Measurements from ENCODE around the gene NOTCH1. TPM values are rescaled to one million over a fixed set of nuclear protein-coding genes. Genes with fewer than 3 reads are reported as not detected.

NOTCH1 gene
- polyA plus RNA-seq, 1 donor from 2014 or later: 0.15 TPM

DNA sequence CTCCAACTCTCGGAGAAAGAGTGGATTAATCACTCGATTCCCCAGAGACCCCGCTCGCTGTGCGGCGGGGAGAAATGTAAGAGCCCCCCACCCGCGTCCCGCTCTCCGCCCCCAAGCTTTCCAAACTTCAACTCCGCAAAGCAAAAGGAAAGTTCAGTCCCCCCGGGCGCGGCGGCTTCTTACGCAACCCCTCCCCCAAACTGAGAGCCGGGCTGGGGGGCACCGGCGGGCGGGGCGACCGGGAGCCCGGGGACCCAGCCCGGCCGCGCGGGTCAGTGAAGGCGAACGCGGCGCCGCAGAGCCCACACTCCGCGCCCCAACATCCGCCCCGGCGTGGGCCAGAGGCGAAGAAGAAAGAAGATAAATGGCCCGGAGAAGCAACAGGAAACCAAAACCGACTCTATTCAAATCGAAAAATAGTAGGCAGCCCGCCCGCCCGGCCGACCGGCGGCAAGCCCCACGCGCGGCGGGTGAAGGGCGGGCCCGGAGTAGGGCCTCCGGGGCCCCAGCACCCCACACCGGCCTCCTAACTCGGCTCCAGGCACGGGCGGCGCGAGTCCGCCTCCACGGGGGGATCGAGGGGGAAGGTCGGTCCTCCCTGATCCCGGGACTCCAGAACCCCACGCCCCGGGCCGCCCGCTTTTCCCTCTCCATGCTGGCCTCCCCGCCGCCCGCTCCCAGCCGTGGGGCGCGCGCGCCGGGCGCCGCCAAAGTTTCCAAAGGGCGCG is 720 bp downstream of the NOTCH1 start:
- TF ChIP-seq TAF1 (IDR thresholded peaks at IDR 0.05; ENCODE audit: low read depth): no peak
- no peak for TF ChIP-seq MXI1 (conservative IDR thresholded peaks at IDR 0.05; ENCODE audit: poor library complexity, severe bottlenecking)
- TF ChIP-seq EZH2 (IDR thresholded peaks at IDR 0.05; ENCODE audit: borderline replicate concordance, insufficient read depth, low read length, poor library complexity, severe bottlenecking): no peak
- TF ChIP-seq POLR2AphosphoS5 (IDR thresholded peaks at IDR 0.05): no peak
- no peak for TF ChIP-seq EP300 (conservative IDR thresholded peaks at IDR 0.05; ENCODE audit: poor library complexity, severe bottlenecking)
- TF ChIP-seq SMC3 (conservative IDR thresholded peaks at IDR 0.05; ENCODE audit: poor library complexity): no peak
- TF ChIP-seq, protein P1, sequence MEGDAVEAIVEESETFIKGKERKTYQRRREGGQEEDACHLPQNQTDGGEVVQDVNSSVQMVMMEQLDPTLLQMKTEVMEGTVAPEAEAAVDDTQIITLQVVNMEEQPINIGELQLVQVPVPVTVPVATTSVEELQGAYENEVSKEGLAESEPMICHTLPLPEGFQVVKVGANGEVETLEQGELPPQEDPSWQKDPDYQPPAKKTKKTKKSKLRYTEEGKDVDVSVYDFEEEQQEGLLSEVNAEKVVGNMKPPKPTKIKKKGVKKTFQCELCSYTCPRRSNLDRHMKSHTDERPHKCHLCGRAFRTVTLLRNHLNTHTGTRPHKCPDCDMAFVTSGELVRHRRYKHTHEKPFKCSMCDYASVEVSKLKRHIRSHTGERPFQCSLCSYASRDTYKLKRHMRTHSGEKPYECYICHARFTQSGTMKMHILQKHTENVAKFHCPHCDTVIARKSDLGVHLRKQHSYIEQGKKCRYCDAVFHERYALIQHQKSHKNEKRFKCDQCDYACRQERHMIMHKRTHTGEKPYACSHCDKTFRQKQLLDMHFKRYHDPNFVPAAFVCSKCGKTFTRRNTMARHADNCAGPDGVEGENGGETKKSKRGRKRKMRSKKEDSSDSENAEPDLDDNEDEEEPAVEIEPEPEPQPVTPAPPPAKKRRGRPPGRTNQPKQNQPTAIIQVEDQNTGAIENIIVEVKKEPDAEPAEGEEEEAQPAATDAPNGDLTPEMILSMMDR (IDR thresholded peaks at IDR 0.05; ENCODE audit: poor library complexity, severe bottlenecking): no peak
- Histone ChIP-seq H3K27ac (ENCODE audit: low read length) (no peak overlapping the region), H2AFZ (ENCODE audit: low read depth, low read length) (no peak overlapping the region), H4K20me1 (ENCODE audit: insufficient read depth) (no peaks in the 10 kb centered on the region), H3K9me2 (ENCODE audit: insufficient read depth, low read length) (no peaks in the 10 kb centered on the region), H3K79me2 (replicated peaks; ENCODE audit: insufficient read depth, low read length) (peaks cover 48% of the 10 kb centered on the region), H3K4me2 (ENCODE audit: low read length) (peak overlapping the region; percentile 76), H3K9ac (ENCODE audit: low read length) (peak overlapping the region; percentile 41), H3K9me3 (ENCODE audit: low read length) (no peaks in the 10 kb centered on the region), H3K4me3 (ENCODE audit: low read length) (peak overlapping the region; percentile 64), H3F3A (ENCODE audit: insufficient read depth, low read length, poor library complexity, severe bottlenecking) (no peaks in the 10 kb centered on the region), H3K27me3 (ENCODE audit: insufficient read depth, low read depth, low read length) (peaks cover 27% of the 10 kb centered on the region), H3K36me3 (ENCODE audit: insufficient read depth, low read length) (no peaks in the 10 kb centered on the region)

DNA sequence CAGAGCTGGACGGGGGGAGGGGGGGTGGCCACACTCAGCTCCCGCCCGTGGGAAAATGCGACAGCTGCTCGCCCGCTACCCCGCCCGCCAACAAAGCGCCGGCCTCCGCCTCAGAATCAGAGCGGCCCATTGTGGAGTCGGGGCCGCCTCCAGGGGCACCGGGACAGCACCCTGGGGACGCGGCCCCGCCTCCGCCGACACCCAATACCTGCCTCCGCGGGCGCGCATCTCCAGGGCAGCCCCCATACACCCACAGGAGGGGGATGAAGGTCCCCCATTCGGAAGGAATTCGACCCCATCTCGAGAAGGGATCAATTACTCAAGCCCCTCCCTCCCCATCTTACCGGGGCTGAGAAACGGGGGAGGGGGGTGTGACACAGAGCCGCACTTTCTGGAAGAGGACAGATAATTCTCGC is 1.3 kb downstream of the NOTCH1 start:
- no peaks in the 10 kb centered on the region for H4K20me1 ChIP-seq (ENCODE audit: insufficient read depth)
- peak overlapping the region; percentile 64 for H3K4me3 ChIP-seq (ENCODE audit: low read length)
- peak overlapping the region; percentile 76 for H3K4me2 ChIP-seq (ENCODE audit: low read length)
- no peaks in the 10 kb centered on the region for H3F3A ChIP-seq (ENCODE audit: insufficient read depth, low read length, poor library complexity, severe bottlenecking)
- H2AFZ ChIP-seq (ENCODE audit: low read depth, low read length): no peak overlapping the region
- no peak overlapping the region for H3K27ac ChIP-seq (ENCODE audit: low read length)
- H3K79me2 ChIP-seq (replicated peaks; ENCODE audit: insufficient read depth, low read length): peaks cover 54% of the 10 kb centered on the region
- H3K9me2 ChIP-seq (ENCODE audit: insufficient read depth, low read length): no peaks in the 10 kb centered on the region
- H3K36me3 ChIP-seq (ENCODE audit: insufficient read depth, low read length): no peaks in the 10 kb centered on the region
- no peak for TF ChIP-seq POLR2AphosphoS5 (IDR thresholded peaks at IDR 0.05)
- peak; percentile 7 for TF ChIP-seq EZH2 (IDR thresholded peaks at IDR 0.05; ENCODE audit: borderline replicate concordance, insufficient read depth, low read length, poor library complexity, severe bottlenecking)
- peak overlapping the region; percentile 41 for H3K9ac ChIP-seq (ENCODE audit: low read length)
- H3K9me3 ChIP-seq (ENCODE audit: low read length): no peaks in the 10 kb centered on the region
- peaks cover 27% of the 10 kb centered on the region for H3K27me3 ChIP-seq (ENCODE audit: insufficient read depth, low read depth, low read length)

DNA sequence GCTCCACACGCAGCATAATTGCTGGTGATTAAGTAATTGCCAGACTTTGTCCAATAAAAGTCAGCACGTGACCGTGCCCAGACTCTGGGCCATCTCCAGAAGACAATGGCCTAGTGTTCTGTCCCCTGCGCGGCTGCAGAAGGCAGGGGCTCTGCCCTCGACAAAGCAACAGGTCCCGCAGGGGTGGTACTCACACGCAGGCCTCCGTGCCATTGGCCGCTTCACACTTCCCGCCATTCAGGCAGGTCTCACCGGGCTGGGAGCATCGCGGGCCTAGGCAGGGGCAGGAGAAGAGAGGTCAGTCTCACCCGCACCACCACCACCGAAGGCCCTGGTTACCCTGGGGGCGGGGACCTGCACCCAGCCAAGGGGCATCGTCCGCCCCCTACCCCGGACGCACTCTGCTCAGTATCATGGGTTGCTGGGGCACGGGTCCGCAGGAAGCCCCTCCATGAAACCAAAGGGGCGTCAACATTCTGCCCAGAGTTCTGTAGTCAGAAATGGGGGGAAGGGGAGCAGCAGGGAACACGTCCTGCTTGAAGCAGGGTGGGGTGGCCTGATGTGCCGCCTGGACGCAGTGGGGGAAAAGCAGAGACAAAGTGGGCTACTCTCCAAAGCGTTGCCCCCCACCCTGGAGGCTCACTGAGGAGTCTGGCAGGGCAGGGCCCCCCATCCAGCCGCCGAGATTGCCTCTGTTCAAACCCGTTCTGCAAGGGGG is 1.9 kb downstream of the NOTCH1 start:
- TF ChIP-seq EZH2 (IDR thresholded peaks at IDR 0.05; ENCODE audit: borderline replicate concordance, insufficient read depth, low read length, poor library complexity, severe bottlenecking) (peak; percentile 19), RAD21 (conservative IDR thresholded peaks at IDR 0.05) (no peak)
- Histone ChIP-seq H3K9ac (ENCODE audit: low read length) (peak overlapping the region; percentile 41), H3K9me2 (ENCODE audit: insufficient read depth, low read length) (no peaks in the 10 kb centered on the region), H4K20me1 (ENCODE audit: insufficient read depth) (no peaks in the 10 kb centered on the region), H3K36me3 (ENCODE audit: insufficient read depth, low read length) (no peaks in the 10 kb centered on the region), H3F3A (ENCODE audit: insufficient read depth, low read length, poor library complexity, severe bottlenecking) (no peaks in the 10 kb centered on the region), H3K27me3 (ENCODE audit: insufficient read depth, low read depth, low read length) (peaks cover 27% of the 10 kb centered on the region), H3K79me2 (replicated peaks; ENCODE audit: insufficient read depth, low read length) (peaks cover 60% of the 10 kb centered on the region), H3K4me3 (ENCODE audit: low read length) (peak overlapping the region; percentile 64), H2AFZ (ENCODE audit: low read depth, low read length) (no peak overlapping the region), H3K27ac (ENCODE audit: low read length) (no peak overlapping the region), H3K9me3 (ENCODE audit: low read length) (no peaks in the 10 kb centered on the region), H3K4me2 (ENCODE audit: low read length) (no peak overlapping the region)
